ENCODE results near the gene GNAS. TPM values are rescaled to one million over a fixed set of nuclear protein-coding genes. Genes with fewer than 3 reads are reported as not detected.

GNAS gene
- total RNA-seq, 1 donor from 2014 or later, result 663 TPM

DNA sequence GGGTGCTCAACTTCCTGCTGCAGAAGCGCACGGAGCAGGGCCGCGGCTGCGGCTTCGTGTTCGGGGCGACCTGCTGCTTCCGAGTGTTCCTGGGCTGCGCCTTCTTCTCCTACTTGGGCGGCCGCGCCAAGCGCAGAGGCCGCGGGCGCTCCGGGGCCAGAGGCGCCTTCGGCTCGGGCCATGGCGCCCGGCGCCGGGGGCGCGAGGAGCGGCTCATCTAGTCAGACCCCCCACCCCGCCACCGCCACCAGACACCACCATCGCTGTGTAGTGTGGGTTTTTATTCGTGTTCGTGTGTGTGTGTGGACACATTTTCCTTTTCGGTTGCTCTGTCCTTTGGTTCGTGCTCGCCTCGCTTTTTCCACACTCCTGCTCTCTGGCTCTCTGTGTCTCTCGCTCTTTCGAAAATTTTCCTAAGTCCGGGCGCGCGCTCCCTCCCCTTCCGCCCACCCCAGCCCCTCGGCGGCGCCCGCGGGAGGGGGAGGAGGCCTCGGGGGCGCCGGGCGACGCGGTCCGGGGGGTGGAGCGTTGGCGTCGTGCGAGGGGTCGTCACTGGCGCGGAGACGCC is 38.1 kb downstream of the GNAS start:
- intact Hi-C loops (cut with DNase I), result loop anchor here (1.0 to 10.0 kb wide), 4 partner anchors 17 to 1186 kb away; partner anchors contain the start of gene ATP5F1E

DNA sequence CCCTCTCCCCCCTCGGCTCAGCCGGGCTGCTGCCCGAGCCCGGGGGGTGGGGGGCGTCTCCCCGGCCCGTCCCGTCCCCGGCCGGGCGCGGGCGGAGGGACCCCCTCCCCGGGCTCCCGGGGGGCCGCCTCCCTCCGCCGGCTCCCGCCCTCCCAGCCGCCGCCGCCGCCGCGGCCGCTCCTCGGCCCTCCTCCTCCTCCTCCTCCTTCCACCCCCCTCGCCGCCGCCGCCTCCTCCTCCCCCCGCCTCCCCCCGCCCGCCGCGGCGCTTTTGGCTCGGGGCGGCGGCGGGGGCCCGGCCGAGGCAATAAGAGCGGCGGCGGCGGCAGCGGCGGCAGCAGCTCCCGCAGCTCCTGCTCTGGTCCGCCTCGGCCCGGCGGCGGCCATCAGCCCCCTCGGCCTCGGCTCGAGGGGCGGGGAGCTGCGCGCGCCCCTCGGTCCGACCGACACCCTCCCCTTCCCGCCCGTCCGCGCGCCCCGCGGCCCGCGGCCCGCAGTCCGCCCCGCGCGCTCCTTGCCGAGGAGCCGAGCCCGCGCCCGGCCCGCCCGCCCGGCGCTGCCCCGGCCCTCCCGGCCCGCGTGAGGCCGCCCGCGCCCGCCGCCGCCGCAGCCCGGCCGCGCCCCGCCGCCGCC is 38.7 kb downstream of the GNAS start:
- peak in 1 of 2 donors; percentile 83 for DNase-seq (ENCODE audit: low spot score in 2 of 2)
- TF ChIP-seq, protein P1, sequence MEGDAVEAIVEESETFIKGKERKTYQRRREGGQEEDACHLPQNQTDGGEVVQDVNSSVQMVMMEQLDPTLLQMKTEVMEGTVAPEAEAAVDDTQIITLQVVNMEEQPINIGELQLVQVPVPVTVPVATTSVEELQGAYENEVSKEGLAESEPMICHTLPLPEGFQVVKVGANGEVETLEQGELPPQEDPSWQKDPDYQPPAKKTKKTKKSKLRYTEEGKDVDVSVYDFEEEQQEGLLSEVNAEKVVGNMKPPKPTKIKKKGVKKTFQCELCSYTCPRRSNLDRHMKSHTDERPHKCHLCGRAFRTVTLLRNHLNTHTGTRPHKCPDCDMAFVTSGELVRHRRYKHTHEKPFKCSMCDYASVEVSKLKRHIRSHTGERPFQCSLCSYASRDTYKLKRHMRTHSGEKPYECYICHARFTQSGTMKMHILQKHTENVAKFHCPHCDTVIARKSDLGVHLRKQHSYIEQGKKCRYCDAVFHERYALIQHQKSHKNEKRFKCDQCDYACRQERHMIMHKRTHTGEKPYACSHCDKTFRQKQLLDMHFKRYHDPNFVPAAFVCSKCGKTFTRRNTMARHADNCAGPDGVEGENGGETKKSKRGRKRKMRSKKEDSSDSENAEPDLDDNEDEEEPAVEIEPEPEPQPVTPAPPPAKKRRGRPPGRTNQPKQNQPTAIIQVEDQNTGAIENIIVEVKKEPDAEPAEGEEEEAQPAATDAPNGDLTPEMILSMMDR (IDR thresholded peaks at IDR 0.05), result no peak

More for the DNA sequence above, 38.1 kb downstream of the GNAS start:
- Histone ChIP-seq H3K27ac (peak overlapping the region; percentile 99 to 100), H3K4me3 (peak overlapping the region; percentile 85 to 89), H3K9me3 (no peaks in the 10 kb centered on the region), H3K4me1 (peaks cover 4 to 25% of the 10 kb centered on the region in 2 donors), H3K36me3 (no peaks in the 10 kb centered on the region), H3K27me3 (no peaks in the 10 kb centered on the region)
- peak in 1 of 2 donors; percentile 87 for DNase-seq (ENCODE audit: low spot score in 2 of 2)
- TF ChIP-seq, protein P1 (IDR thresholded peaks at IDR 0.05), result no peak

DNA sequence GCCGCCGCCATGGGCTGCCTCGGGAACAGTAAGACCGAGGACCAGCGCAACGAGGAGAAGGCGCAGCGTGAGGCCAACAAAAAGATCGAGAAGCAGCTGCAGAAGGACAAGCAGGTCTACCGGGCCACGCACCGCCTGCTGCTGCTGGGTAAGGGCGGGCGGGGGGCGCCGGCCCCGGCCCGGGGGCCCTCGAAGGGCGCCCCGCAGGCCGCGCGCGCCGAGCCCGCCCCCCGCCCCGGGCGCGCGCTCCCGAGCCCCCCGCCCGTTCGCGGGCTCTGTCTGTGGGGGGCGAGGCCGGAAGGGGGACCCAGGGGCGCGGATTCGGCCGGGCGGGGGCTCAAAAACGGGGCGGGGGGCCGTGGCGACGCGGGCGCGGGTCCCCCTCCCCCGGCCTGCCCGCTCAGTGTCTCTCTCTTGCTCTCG is 39.2 kb downstream of the GNAS start:
- Histone ChIP-seq H3K9me3 (no peaks in the 10 kb centered on the region), H3K4me1 (peaks cover 4 to 36% of the 10 kb centered on the region in 2 donors), H3K27ac (peak overlapping the region; percentile 99 to 100), H3K27me3 (no peaks in the 10 kb centered on the region), H3K36me3 (no peaks in the 10 kb centered on the region), H3K4me3 (peak overlapping the region; percentile 85 to 89)
- no peak for DNase-seq (ENCODE audit: low spot score in 2 of 2)
- TF ChIP-seq, protein P1 (IDR thresholded peaks at IDR 0.05), result no peak
- intact Hi-C loops (cut with DNase I), result loop anchor here (1.0 to 10.0 kb wide), 4 partner anchors 16 to 1187 kb away; partner anchors contain the start of gene ATP5F1E

More for the DNA sequence above, 38.7 kb downstream of the GNAS start:
- H3K36me3 ChIP-seq, result no peaks in the 10 kb centered on the region
- peak overlapping the region; percentile 85 to 89 for H3K4me3 ChIP-seq
- peak overlapping the region; percentile 99 to 100 for H3K27ac ChIP-seq
- intact Hi-C loops (cut with DNase I), result loop anchor here (1.0 to 10.0 kb wide), 4 partner anchors 16 to 1186 kb away; partner anchors contain the start of gene ATP5F1E
- H3K9me3 ChIP-seq, result no peaks in the 10 kb centered on the region
- H3K27me3 ChIP-seq, result no peaks in the 10 kb centered on the region
- peaks cover 4 to 31% of the 10 kb centered on the region in 2 donors for H3K4me1 ChIP-seq

DNA sequence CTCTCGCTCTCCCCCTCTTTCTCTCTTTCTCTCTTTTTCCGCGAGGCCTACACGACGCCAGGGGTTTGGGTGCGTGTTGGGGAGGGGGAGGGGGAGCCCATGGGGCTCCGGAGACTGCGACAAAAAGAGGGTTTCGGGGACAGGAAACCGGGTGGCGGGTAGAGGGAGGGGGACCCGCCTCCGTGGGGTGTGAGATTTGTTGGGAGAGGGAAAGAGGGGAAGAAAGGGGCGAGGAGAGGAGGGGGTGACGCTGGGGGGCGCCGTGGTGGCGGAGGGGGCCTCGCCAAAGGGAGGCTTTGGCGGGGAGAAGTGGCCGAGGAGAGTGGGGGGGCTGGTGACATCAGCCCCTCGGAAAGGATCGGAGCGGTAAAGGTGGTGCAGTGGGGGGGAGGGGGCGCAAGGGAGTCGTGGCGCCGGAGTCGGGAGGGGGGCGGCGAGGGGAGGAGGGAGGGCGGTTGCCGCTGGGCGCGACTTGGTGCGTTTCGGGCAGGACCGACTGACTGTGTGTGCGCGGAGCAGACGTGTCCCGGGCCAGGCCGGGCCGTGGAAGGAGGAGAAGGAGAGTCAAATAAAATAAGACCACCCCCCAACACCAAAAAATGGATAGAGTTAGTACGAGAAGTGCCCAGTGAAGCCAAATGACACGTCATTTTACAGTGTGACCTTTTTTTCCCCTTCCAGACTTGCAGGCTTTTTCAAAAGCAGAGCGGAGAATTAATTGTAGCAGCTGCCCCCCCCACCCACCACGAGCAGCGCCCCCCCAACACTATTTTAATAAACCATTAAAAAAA is 39.8 kb downstream of the GNAS start:
- TF ChIP-seq, protein P1 (IDR thresholded peaks at IDR 0.05), result no peak

DNA sequence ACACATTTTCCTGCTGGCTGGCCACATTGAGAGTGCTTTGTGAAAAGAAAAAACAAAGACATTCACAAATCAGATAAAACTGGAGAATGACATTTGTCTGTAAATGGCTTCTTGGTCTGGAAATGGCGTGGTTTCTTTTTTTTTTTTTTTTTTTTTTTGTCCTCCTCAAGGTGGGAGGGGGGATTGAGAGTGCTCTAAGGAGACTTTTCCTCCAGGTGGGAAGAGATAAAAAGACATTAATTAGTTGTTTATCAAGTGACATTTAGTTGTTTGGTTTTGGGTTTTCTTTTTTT is 40.4 kb downstream of the GNAS start:
- peaks cover 4 to 40% of the 10 kb centered on the region in 2 donors for H3K4me1 ChIP-seq
- no peaks in the 10 kb centered on the region for H3K9me3 ChIP-seq
- TF ChIP-seq, protein P1 (IDR thresholded peaks at IDR 0.05), result no peak
- H3K27me3 ChIP-seq, result no peaks in the 10 kb centered on the region
- intact Hi-C loops (cut with DNase I), result loop anchor here (5.0 to 10.0 kb wide), 3 partner anchors 139 to 1188 kb away; partner anchors contain the start of gene ATP5F1E
- peak overlapping the region; percentile 85 to 89 for H3K4me3 ChIP-seq
- no peaks in the 10 kb centered on the region for H3K36me3 ChIP-seq
- no peak for DNase-seq (ENCODE audit: low spot score in 2 of 2)
- H3K27ac ChIP-seq, result peak overlapping the region; percentile 99 to 100

More for the DNA sequence above, 39.8 kb downstream of the GNAS start:
- Histone ChIP-seq H3K4me3 (peak overlapping the region; percentile 85 to 89), H3K4me1 (peaks cover 4 to 38% of the 10 kb centered on the region in 2 donors), H3K36me3 (no peaks in the 10 kb centered on the region), H3K27me3 (no peaks in the 10 kb centered on the region), H3K27ac (peak overlapping the region; percentile 99 to 100), H3K9me3 (no peaks in the 10 kb centered on the region)
- intact Hi-C loops (cut with DNase I), result loop anchor here (5.0 to 10.0 kb wide), 3 partner anchors 140 to 1188 kb away; partner anchors contain the start of gene ATP5F1E
- DNase-seq (ENCODE audit: low spot score in 2 of 2), result peak; percentile 42 to 89

Data from ascending aorta (tissue), 2 donors.